ENCODE data around the gene KTN1.

The KTN1 gene

GRCh38 chr14:55684956-55685584 is 105.1 kb downstream of the KTN1 start:
- no peak for DNase-seq

- no peak for DNase-seq
Measured at GRCh38 chr14:55686713-55687112, 106.7 kb downstream of the KTN1 start.

GRCh38 chr14:55688566-55688965 is 108.6 kb downstream of the KTN1 start:
- no peak for DNase-seq

- no peak for DNase-seq
Measured at GRCh38 chr14:55689981-55690871, 110.2 kb downstream of the KTN1 start.

- no peak for DNase-seq
Measured at GRCh38 chr14:55691659-55692058, 111.7 kb downstream of the KTN1 start.

- no peak for DNase-seq
Measured at GRCh38 chr14:55693904-55694303, 113.9 kb downstream of the KTN1 start.

- no peak for DNase-seq
Measured at GRCh38 chr14:55697414-55697861, 117.4 kb downstream of the KTN1 start.

GRCh38 chr14:55698051-55698450 is 118.0 kb downstream of the KTN1 start:
- DNase-seq, result no peak

- no peak for DNase-seq
Measured at GRCh38 chr14:55699131-55700057, 119.4 kb downstream of the KTN1 start.

GRCh38 chr14:55701638-55702037 is 121.6 kb downstream of the KTN1 start:
- DNase-seq, result no peak

GRCh38 chr14:55702511-55702910 is 122.5 kb downstream of the KTN1 start:
- DNase-seq, result no peak

GRCh38 chr14:55704654-55705053 is 124.6 kb downstream of the KTN1 start:
- no peak for DNase-seq

GRCh38 chr14:55705651-55706364 is 125.8 kb downstream of the KTN1 start:
- DNase-seq, result no peak

GRCh38 chr14:55706365-55706684 is 126.3 kb downstream of the KTN1 start:
- DNase-seq, result no peak

GRCh38 chr14:55706893-55707292 is 126.9 kb downstream of the KTN1 start:
- no peak for DNase-seq

- peak; percentile 14 for DNase-seq
Measured at GRCh38 chr14:55707365-55707804, 127.4 kb downstream of the KTN1 start.

GRCh38 chr14:55710506-55711041 is 130.6 kb downstream of the KTN1 start:
- no peak for DNase-seq

GRCh38 chr14:55711175-55711811 is 131.3 kb downstream of the KTN1 start:
- no peak for DNase-seq

GRCh38 chr14:55712491-55712890 is 132.5 kb downstream of the KTN1 start:
- DNase-seq, result no peak

- no peak for DNase-seq
Measured at GRCh38 chr14:55713486-55713885, 133.5 kb downstream of the KTN1 start.

- no peak for DNase-seq
Measured at GRCh38 chr14:55715889-55716288, 135.9 kb downstream of the KTN1 start.

- no peak for DNase-seq
Measured at GRCh38 chr14:55717621-55718020, 137.6 kb downstream of the KTN1 start.
